Left lung (tissue), 14 donors: Measurements from ENCODE around the gene RAPGEF1. TPM values are rescaled to one million over a fixed set of nuclear protein-coding genes. Genes with fewer than 3 reads are reported as not detected.

ENCODE experiments used
- ATAC-seq: fragments of 200-7000 bp; cut with Tn5 transposase; one replicate; pipeline ENCODE4 v1.9.1; 2020; ENCODE audit warnings: moderate library complexity
- DNase-seq, 4 donors: peaks; one replicate each; pipeline ENCODE4 v3.0.0-alpha.2; 2013 to 2020
- H3K27ac ChIP-seq, 2 donors: fragments of 200-600 bp; sonication (generic) in 1 of 2; one replicate each; pipeline versions ENCODE4 v1.5.0 to v1.8.0; 2020 to 2021
- H3K27me3 ChIP-seq, 2 donors: fragments of 200-600 bp; sonication (generic) in 1 of 2; one replicate each; pipeline versions ENCODE4 v1.5.0 to v1.8.0; 2020 to 2021
- H3K36me3 ChIP-seq, 2 donors: fragments of 200-600 bp; sonication (generic) in 1 of 2; one replicate each; pipeline versions ENCODE4 v1.5.0 to v1.8.0; 2020 to 2021
- H3K4me1 ChIP-seq, 2 donors: fragments of 200-600 bp; one replicate each; pipeline ENCODE4 v1.8.0; 2021
- H3K4me3 ChIP-seq, 2 donors: fragments of 200-600 bp; sonication (generic) in 1 of 2; one replicate each; pipeline versions ENCODE4 v1.5.0 to v1.8.0; 2020 to 2021; ENCODE audit warnings: mild to moderate bottlenecking in 1 of 2
- H3K9me3 ChIP-seq, 2 donors: fragments of 200-600 bp; sonication (generic) in 1 of 2; one replicate each; pipeline versions ENCODE4 v1.5.0 to v1.8.0; 2020 to 2021
- CTCF ChIP-seq, 2 donors: fragments of 200-600 bp; sonication (generic) in 1 of 2; IDR thresholded peaks; one replicate each; pipeline versions ENCODE4 v1.5.0 to v1.8.0; 2021; ENCODE audit warnings: antibody characterized with exemption in 2 of 2
- intact Hi-C, 2 donors: fragments of 100-400 bp; cut with DNase I; formaldehyde crosslinking; loops; one replicate each; pipeline versions ENCODE4 v1.11.2 to v1.14.2; 2022
- long read RNA-seq, 12 donors: library from polyadenylated mRNA in 2 of 12; unstranded in 2 of 12; transcript quantifications; one replicate each; pipeline ENCODE4 v2.0.0 and lab custom pipeline, GENCODE V29; 2019 to 2026
- polyA plus RNA-seq, 6 donors: library from polyadenylated mRNA; unstranded; fragments of 120-200 nt; gene quantifications; one replicate each; pipeline ENCODE4 v1.2.1, GENCODE V29; 2013; ENCODE audit not compliant: insufficient read length in 6 of 6
- total RNA-seq, 2 donors: library from RNA; stranded (reverse); fragmentation: NEBNext Ultra II Directional; extraction: Animal tissue kit (Norgen Biotek cat#: 25700); gene quantifications; one replicate each; pipeline ENCODE4 v1.2.1, GENCODE V29; 2021
- donor health status: DM: no; HTN: yes; CAD: no.
- donor health status: DM: no; HTN: no; CAD: no.

The RAPGEF1 gene
- total RNA-seq = 100 to 1,000 TPM in 1 of 2 donors, 10 to 100 TPM in 1; 73.7 to 112 TPM
- polyA plus RNA-seq = 10 to 100 TPM; 37.5 to 48.1 (median 43.1) TPM
- long read RNA-seq, donor 1, partial matches to known transcripts = 6 of 6 reads
- long read RNA-seq, donor 1, other reads (novel, unspliced or antisense) = 0 of 6 reads
- long read RNA-seq, donor 2, partial matches to known transcripts = 10 of 10 reads
- long read RNA-seq, donor 2, other reads (novel, unspliced or antisense) = 0 of 10 reads
- long read RNA-seq, donor 3, full-length matches to known transcripts = 2 of 2 reads
- long read RNA-seq, donor 3, partial matches to known transcripts = 0 of 2 reads
- long read RNA-seq, donor 3, other reads (novel, unspliced or antisense) = 0 of 2 reads
- long read RNA-seq, donor 4, partial matches to known transcripts = 1 of 3 reads
- long read RNA-seq, donor 4, other reads (novel, unspliced or antisense) = 2 of 3 reads
- long read RNA-seq, donor 5, partial matches to known transcripts = 0 of 1 reads
- long read RNA-seq, donor 5, other reads (novel, unspliced or antisense) = 0 of 1 reads
- long read RNA-seq, donor 6, full-length matches to known transcripts = 1 of 1 reads
- long read RNA-seq, donor 6, partial matches to known transcripts = 0 of 1 reads
- long read RNA-seq, donor 6, other reads (novel, unspliced or antisense) = 0 of 1 reads
- long read RNA-seq, donor 7 = 0 reads
- long read RNA-seq, donor 8 = 0 reads
- long read RNA-seq, donor 9 = 0 reads
- long read RNA-seq, donor 10, partial matches to known transcripts = 0 of 2 reads
- long read RNA-seq, donor 10, other reads (novel, unspliced or antisense) = 2 of 2 reads
- long read RNA-seq, donor 11, partial matches to known transcripts = 6 of 6 reads
- long read RNA-seq, donor 11, other reads (novel, unspliced or antisense) = 0 of 6 reads
- long read RNA-seq, donor 12 = 0 reads

GRCh38 chr9:131739959-131740648 is at the start of gene RAPGEF1:
RAPGEF1 (minus strand) TSS chr9:131740076; CDS start chr9:131739830, 246 bp downstream.
- no peaks in the 10 kb centered on the region for H3K36me3 ChIP-seq
- intact Hi-C loops = loop anchor here (2.0 to 10.0 kb wide), 3 partner anchors 145 to 245 kb away; no protein-coding TSS in a partner anchor
- H3K9me3 ChIP-seq = no peaks in the 10 kb centered on the region
- H3K27me3 ChIP-seq = no peaks in the 10 kb centered on the region
- peak; percentile 45 to 98 (median 63) for DNase-seq
- H3K27ac ChIP-seq = peak within 1 kb of the TSS; percentile 87 to 91
- H3K4me3 ChIP-seq = peak within 1 kb of the TSS; percentile 60 to 63
- ATAC-seq = peak; percentile 87
- peaks cover 5 to 50% of the 10 kb centered on the region in 2 donors for H3K4me1 ChIP-seq
- peak; percentile 82 to 90 for TF ChIP-seq CTCF (IDR thresholded peaks at IDR 0.05)

- no peak overlapping the region for H3K4me3 ChIP-seq
- intact Hi-C loops = no loop called here
- no peak for TF ChIP-seq CTCF (IDR thresholded peaks at IDR 0.05)
- ATAC-seq (no peak), DNase-seq (no peak)
- no peak overlapping the region for H3K27ac ChIP-seq
- no peaks in the 10 kb centered on the region for H3K9me3 ChIP-seq
- no peaks in the 10 kb centered on the region for H3K36me3 ChIP-seq
- no peaks in the 10 kb centered on the region for H3K4me1 ChIP-seq
- H3K27me3 ChIP-seq = peaks cover 0 to 66% of the 10 kb centered on the region in 2 donors
Measured at GRCh38 chr9:131788851-131789250, 49.0 kb upstream of the RAPGEF1 start.

GRCh38 chr9:131787838-131788237 is 48.0 kb upstream of the RAPGEF1 start:
- Histone ChIP-seq H3K4me3 (no peak overlapping the region), H3K27ac (no peak overlapping the region), H3K9me3 (no peaks in the 10 kb centered on the region), H3K4me1 (no peaks in the 10 kb centered on the region), H3K27me3 (peaks cover 0 to 68% of the 10 kb centered on the region in 2 donors), H3K36me3 (no peaks in the 10 kb centered on the region)
- intact Hi-C loops = no loop called here
- no peak for TF ChIP-seq CTCF (IDR thresholded peaks at IDR 0.05)
- DNase-seq (no peak), ATAC-seq (no peak)

GRCh38 chr9:131784748-131785501 is 45.0 kb upstream of the RAPGEF1 start:
- Histone ChIP-seq H3K4me1 (no peaks in the 10 kb centered on the region), H3K27me3 (peaks cover 0 to 65% of the 10 kb centered on the region in 2 donors), H3K9me3 (no peaks in the 10 kb centered on the region), H3K4me3 (no peak overlapping the region), H3K36me3 (no peaks in the 10 kb centered on the region), H3K27ac (no peak overlapping the region)
- TF ChIP-seq CTCF (IDR thresholded peaks at IDR 0.05) = no peak
- no peak for ATAC-seq
- DNase-seq = no peak
- intact Hi-C loops = no loop called here
